Measurements from ENCODE around the gene TMC7.
A peak's percentile ranks its signal among the peaks of the same experiment; 100 is the strongest.

The TMC7 gene

GRCh38 chr16:19020689-19021088, 37.0 kb downstream of the TMC7 start (continued):
- TF ChIP-seq ZNF266 (tag by site-specific recombination; IDR thresholded peaks at IDR 0.05; ENCODE audit: low read depth) (peak; percentile 73), ZNF274 (IDR thresholded peaks at IDR 0.05; ENCODE audit: low read length) (no peak), ZNF274 (tag by site-specific recombination; IDR thresholded peaks at IDR 0.05; ENCODE audit: borderline replicate concordance) (no peak), ZNF48 (tag by site-specific recombination; IDR thresholded peaks at IDR 0.05) (no peak), ZNF433 (tag by site-specific recombination; IDR thresholded peaks at IDR 0.05; ENCODE audit: low read depth) (0 out of 2 replicates have a peak, but pooled peaks have one; percentile 55), ZNF596 (tag by site-specific recombination; IDR thresholded peaks at IDR 0.05) (no peak), OVOL3 (tag by site-specific recombination; IDR thresholded peaks at IDR 0.05) (0 out of 2 replicates have a peak, but pooled peaks have one; percentile 37), BCL6B (tag by site-specific recombination; IDR thresholded peaks at IDR 0.05) (no peak), ZNF76 (tag by site-specific recombination; IDR thresholded peaks at IDR 0.05; ENCODE audit: borderline replicate concordance, low read depth) (no peak), ZNF426 (tag by site-specific recombination; IDR thresholded peaks at IDR 0.05) (peak; percentile 74), ZNF664 (tag by site-specific recombination; IDR thresholded peaks at IDR 0.05) (0 out of 2 replicates have a peak, but pooled peaks have one; percentile 20), AEBP2 (tag by site-specific recombination; IDR thresholded peaks at IDR 0.05; ENCODE audit: borderline replicate concordance) (peak; percentile 48; the same call in 1 of the 2 replicates), ZBTB8A (tag by site-specific recombination; IDR thresholded peaks at IDR 0.05) (peak; percentile 60), ZNF350 (tag by site-specific recombination; IDR thresholded peaks at IDR 0.05) (no peak), ZNF19 (tag by site-specific recombination; IDR thresholded peaks at IDR 0.05; ENCODE audit: low read depth) (0 out of 2 replicates have a peak, but pooled peaks have one; percentile 73), ZNF335 (tag by site-specific recombination; conservative IDR thresholded peaks at IDR 0.05) (no peak), ZNF354C (tag by site-specific recombination; IDR thresholded peaks at IDR 0.05; ENCODE audit: borderline replicate concordance, low read depth) (0 out of 2 replicates have a peak, but pooled peaks have one; percentile 77), ZNF202 (tag by site-specific recombination; IDR thresholded peaks at IDR 0.05; ENCODE audit: borderline replicate concordance) (peak; percentile 92), ZNF629 (tag by site-specific recombination; IDR thresholded peaks at IDR 0.05) (0 out of 2 replicates have a peak, but pooled peaks have one; percentile 27), ZNF791 (tag by site-specific recombination; IDR thresholded peaks at IDR 0.05) (0 out of 2 replicates have a peak, but pooled peaks have one; percentile 28), ZNF148 (tag by site-specific recombination; IDR thresholded peaks at IDR 0.05; ENCODE audit: borderline replicate concordance) (no peak), ZNF510 (tag by site-specific recombination; IDR thresholded peaks at IDR 0.05; ENCODE audit: insufficient replicate concordance) (peak; percentile 44), ZNF133 (tag by site-specific recombination; IDR thresholded peaks at IDR 0.05) (no peak), IKZF3 (tag by site-specific recombination; IDR thresholded peaks at IDR 0.05) (no peak), ZNF488 (tag by site-specific recombination; IDR thresholded peaks at IDR 0.05) (no peak), ZNF654 (tag by site-specific recombination; IDR thresholded peaks at IDR 0.05; ENCODE audit: low read depth) (peak; percentile 30; the same call in 1 of the 2 replicates), ZNF404 (tag by site-specific recombination; IDR thresholded peaks at IDR 0.05) (no peak), ZNF10 (tag by site-specific recombination; IDR thresholded peaks at IDR 0.05) (no peak), ZNF394 (tag by site-specific recombination; IDR thresholded peaks at IDR 0.05; ENCODE audit: borderline replicate concordance) (peak; percentile 84; the same call in 1 of the 2 replicates), ZNF555 (tag by site-specific recombination; conservative IDR thresholded peaks at IDR 0.05) (peak; percentile 77), ZNF140 (tag by site-specific recombination; IDR thresholded peaks at IDR 0.05) (peak; percentile 86), RBAK (tag by site-specific recombination; IDR thresholded peaks at IDR 0.05) (0 out of 2 replicates have a peak, but pooled peaks have one; percentile 36)

Data from HEK293 (cell line).